GM12891 (cell line): ENCODE data around the gene FANCC.

ENCODE experiments used
- DNase-seq: peaks from one replicate; pipeline ENCODE4 v3.0.0; 2011; ENCODE audit warnings: low spot score; ENCODE audit not compliant: insufficient read length
- FAIRE-seq: peaks from 2 replicates; lab custom pipeline; 2011; peaks lifted over from hg19 to GRCh38; lab: Jason Lieb, UNC
- PAX5 ChIP-seq: IDR thresholded peaks from 2 replicates; pipeline ENCODE4 v1.6.1; 2011; ENCODE audit warnings: low read length, moderate library complexity, mild to moderate bottlenecking; ENCODE audit not compliant: insufficient read depth, severe bottlenecking
- POLR2A ChIP-seq: IDR thresholded peaks from 2 replicates; pipeline ENCODE4 v1.6.1; 2011; ENCODE audit warnings: low read depth, low read length, control low read depth
- POLR2AphosphoS5 ChIP-seq: IDR thresholded peaks from 2 replicates; pipeline ENCODE4 v1.6.1; 2011; ENCODE audit warnings: low read depth, low read length, control low read depth
- POU2F2 ChIP-seq: IDR thresholded peaks from 2 replicates; pipeline ENCODE4 v1.6.1; 2011; ENCODE audit warnings: low read depth, mild to moderate bottlenecking, control low read depth, low read length, moderate library complexity
- SPI1 ChIP-seq: IDR thresholded peaks from 2 replicates; pipeline ENCODE4 v1.6.1; 2011; ENCODE audit warnings: low read depth, low read length, control low read depth
- TAF1 ChIP-seq: IDR thresholded peaks from 2 replicates; pipeline ENCODE4 v1.6.1; 2011; ENCODE audit warnings: low read depth, low read length, control low read depth

The FANCC gene

DNA sequence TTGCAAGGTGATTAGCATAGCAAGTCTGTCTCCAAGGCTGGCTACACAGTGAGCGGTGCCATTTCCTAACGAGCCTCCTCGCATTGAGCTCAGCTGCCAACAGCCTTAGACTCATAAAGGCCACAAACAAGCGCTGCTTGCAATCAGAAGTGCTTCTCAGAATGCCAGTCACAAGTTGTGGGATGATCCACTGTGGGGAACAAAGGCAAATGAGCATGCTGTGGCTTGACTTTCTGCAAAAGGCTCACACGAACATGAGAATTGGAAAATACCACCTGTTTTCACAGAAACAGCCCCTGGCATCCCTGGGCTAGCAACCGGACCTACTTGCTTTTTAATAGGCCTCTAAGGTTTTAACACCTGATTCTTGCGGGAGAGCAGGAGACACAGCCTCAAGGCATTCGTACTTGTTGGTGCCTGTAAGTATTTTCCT lies 215.5 kb downstream of the FANCC start:
- no peak for FAIRE-seq
- DNase-seq, result no peak
- TF ChIP-seq TAF1, result no peak
- no peak for TF ChIP-seq PAX5
- TF ChIP-seq POU2F2, result no peak
- no peak for TF ChIP-seq POLR2AphosphoS5
- no peak for TF ChIP-seq POLR2A
- no peak for TF ChIP-seq SPI1

DNA sequence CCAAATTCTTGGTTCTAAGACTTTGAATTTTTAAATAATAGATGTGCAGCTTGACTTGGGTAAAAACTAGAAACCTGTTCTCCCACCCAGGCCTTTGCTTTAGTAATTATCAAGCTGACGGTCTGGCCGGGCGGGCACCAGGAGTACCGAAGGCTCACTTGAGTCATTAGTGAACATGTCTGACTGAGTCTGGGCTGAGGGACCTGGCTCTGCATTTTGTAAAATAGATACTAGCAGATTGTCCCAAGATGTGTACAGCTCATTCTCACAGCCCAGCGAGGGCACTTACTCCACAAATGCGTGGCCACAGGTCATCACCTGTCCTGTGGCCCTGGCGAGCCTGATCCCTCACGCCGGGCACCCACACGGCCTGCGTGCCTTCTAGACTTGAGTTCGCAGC lies 216.2 kb downstream of the FANCC start:
- DNase-seq (no peak), FAIRE-seq (no peak)
- TF ChIP-seq SPI1 (no peak), PAX5 (no peak), POLR2AphosphoS5 (no peak), POLR2A (no peak), POU2F2 (no peak), TAF1 (no peak)

GRCh38 chr9:95100071-95100627 lies 217.4 kb downstream of the FANCC start:
- TF ChIP-seq POLR2A (no peak), SPI1 (no peak), PAX5 (no peak), TAF1 (no peak), POLR2AphosphoS5 (no peak), POU2F2 (no peak)
- FAIRE-seq (no peak), DNase-seq (no peak)

GRCh38 chr9:95099321-95100070 lies 218.0 kb downstream of the FANCC start:
- DNase-seq, result no peak
- TF ChIP-seq POLR2AphosphoS5 (no peak), TAF1 (no peak), POU2F2 (no peak), PAX5 (no peak), SPI1 (no peak), POLR2A (no peak)
- FAIRE-seq, result no peak

- TF ChIP-seq POLR2AphosphoS5 (no peak), PAX5 (no peak), POU2F2 (no peak), SPI1 (no peak), POLR2A (no peak), TAF1 (no peak)
- FAIRE-seq, result no peak
- DNase-seq, result no peak
These were observed 219.1 kb downstream of the FANCC start for GRCh38 chr9:95098391-95098921.

DNA sequence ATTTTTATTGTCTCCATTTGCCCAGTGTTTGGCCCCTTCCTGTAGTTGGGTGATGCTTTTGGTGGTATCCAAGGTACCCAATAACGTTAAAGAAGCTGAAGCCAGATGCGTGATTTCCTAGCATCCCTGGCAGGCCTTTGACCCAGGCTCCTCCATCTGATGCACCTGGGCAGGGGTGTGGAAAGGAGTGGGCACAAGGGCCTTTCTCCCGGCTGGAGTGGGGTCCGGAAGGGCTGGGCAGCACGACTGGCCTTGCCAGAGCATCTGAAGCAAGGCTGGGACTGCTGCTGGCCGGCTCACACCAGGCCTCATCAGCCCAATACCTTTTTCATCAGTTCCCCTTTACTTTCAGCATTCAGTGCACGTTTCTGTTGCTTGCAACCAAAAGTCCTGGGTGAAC lies 220.2 kb downstream of the FANCC start:
- FAIRE-seq (no peak), DNase-seq (no peak)
- TF ChIP-seq TAF1 (no peak), POLR2A (no peak), POU2F2 (no peak), SPI1 (no peak), POLR2AphosphoS5 (no peak), PAX5 (no peak)

DNA sequence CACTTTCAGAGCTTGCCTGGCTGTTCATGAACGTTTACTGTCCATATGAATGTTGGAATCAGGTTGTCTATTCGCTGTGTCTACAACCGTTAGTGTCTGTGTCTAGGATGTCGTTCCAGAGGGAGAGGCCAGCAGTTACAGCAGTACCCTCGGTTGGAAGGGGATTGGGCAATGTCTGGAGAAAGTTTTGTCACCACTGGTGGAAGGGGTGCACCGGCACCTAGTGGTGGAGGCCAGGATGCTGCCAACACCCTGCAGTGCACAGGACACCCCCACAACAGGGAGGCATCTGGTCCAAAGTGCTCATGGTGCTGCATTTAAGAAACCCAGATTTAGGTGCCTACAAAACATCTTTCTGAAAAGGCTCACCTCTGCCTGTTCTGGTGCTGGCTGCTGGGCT lies 220.7 kb downstream of the FANCC start:
- DNase-seq, result no peak
- FAIRE-seq, result peak; percentile 50
- TF ChIP-seq PAX5, result no peak
- TF ChIP-seq POLR2A, result no peak
- TF ChIP-seq POU2F2, result no peak
- TF ChIP-seq TAF1, result no peak
- no peak for TF ChIP-seq SPI1
- TF ChIP-seq POLR2AphosphoS5, result no peak

- FAIRE-seq (no peak), DNase-seq (no peak)
- TF ChIP-seq SPI1 (no peak), POLR2A (no peak), POLR2AphosphoS5 (no peak), PAX5 (no peak), POU2F2 (no peak), TAF1 (no peak)
These were observed 221.1 kb downstream of the FANCC start for GRCh38 chr9:95096381-95096780.

GRCh38 chr9:95095641-95096355 lies 221.7 kb downstream of the FANCC start:
- TF ChIP-seq SPI1 (no peak), POLR2A (no peak), PAX5 (no peak), TAF1 (no peak), POLR2AphosphoS5 (no peak), POU2F2 (no peak)
- FAIRE-seq, result no peak
- DNase-seq, result no peak
